Measurements from ENCODE around the gene ANK2.

Gene ANK2

DNA sequence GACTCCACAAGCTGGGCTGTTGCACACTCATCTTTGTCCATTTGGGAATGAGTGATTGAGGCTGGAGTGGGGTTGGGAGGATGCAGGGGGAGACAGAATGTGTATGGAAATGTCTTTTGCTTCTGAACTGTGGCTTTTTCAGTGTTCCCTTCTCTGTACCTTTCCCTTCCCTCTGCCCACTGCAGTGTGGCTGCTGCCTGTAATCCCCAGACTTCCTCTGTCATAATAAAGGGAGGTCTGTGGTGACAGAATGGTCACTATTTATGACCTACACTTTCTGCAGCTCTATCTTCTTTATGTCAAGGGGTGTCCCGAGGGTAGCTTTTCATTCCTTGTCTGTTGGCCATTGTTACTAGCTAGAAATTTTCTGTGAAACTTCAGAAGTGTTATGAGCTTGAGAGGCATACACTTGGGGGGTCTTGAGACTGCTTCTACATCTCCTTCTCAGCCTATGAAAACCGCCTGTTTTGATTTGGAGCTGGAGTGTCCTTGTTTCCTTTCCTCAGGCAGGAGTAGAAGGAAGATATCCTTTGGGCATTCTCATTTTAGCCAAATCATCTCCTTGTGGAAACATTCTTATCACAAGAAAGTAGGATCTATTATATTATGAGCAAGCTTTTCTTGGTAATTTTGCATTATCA lies 63.0 kb downstream of the ANK2 start:
- Histone ChIP-seq H3K9me3 (ENCODE audit: control insufficient read depth in 1 of 2, low read length in 2 of 2) (no peaks in the 10 kb centered on the region), H3K27me3 (ENCODE audit: control insufficient read depth in 1 of 2, insufficient read depth in 2 of 2, low read length in 2 of 2) (no peaks in the 10 kb centered on the region), H3K36me3 (ENCODE audit: control insufficient read depth in 1 of 2, insufficient read depth in 2 of 2, low read length in 2 of 2) (no peaks in the 10 kb centered on the region), H3K4me3 (ENCODE audit: low read depth in 1 of 2, low read length in 2 of 2) (no peak overlapping the region), H3K27ac (ENCODE audit: low read depth, low read length) (no peak overlapping the region), H3K4me1 (ENCODE audit: control insufficient read depth in 1 of 2, insufficient read depth in 2 of 2, low read length in 2 of 2) (peaks cover 4 to 6% of the 10 kb centered on the region in 2 donors), H3K9ac (ENCODE audit: low read depth in 1 of 2, low read length in 2 of 2) (no peak overlapping the region)

GRCh38 chr4:113113151-113113550 lies 63.7 kb downstream of the ANK2 start:
- Histone ChIP-seq H3K27me3 (ENCODE audit: control insufficient read depth in 1 of 2, insufficient read depth in 2 of 2, low read length in 2 of 2) (no peaks in the 10 kb centered on the region), H3K27ac (ENCODE audit: low read depth, low read length) (no peak overlapping the region), H3K4me1 (ENCODE audit: control insufficient read depth in 1 of 2, insufficient read depth in 2 of 2, low read length in 2 of 2) (peaks cover 4 to 6% of the 10 kb centered on the region in 2 donors), H3K9me3 (ENCODE audit: control insufficient read depth in 1 of 2, low read length in 2 of 2) (no peaks in the 10 kb centered on the region), H3K9ac (ENCODE audit: low read depth in 1 of 2, low read length in 2 of 2) (no peak overlapping the region), H3K36me3 (ENCODE audit: control insufficient read depth in 1 of 2, insufficient read depth in 2 of 2, low read length in 2 of 2) (no peaks in the 10 kb centered on the region), H3K4me3 (ENCODE audit: low read depth in 1 of 2, low read length in 2 of 2) (no peak overlapping the region)

GRCh38 chr4:113114884-113115283 lies 65.4 kb downstream of the ANK2 start:
- H3K36me3 ChIP-seq (ENCODE audit: control insufficient read depth in 1 of 2, insufficient read depth in 2 of 2, low read length in 2 of 2), result no peaks in the 10 kb centered on the region
- H3K4me3 ChIP-seq (ENCODE audit: low read depth in 1 of 2, low read length in 2 of 2), result no peak overlapping the region
- H3K27ac ChIP-seq (ENCODE audit: low read depth, low read length), result no peak overlapping the region
- H3K9ac ChIP-seq (ENCODE audit: low read depth in 1 of 2, low read length in 2 of 2), result no peak overlapping the region
- no peaks in the 10 kb centered on the region for H3K4me1 ChIP-seq (ENCODE audit: control insufficient read depth in 1 of 2, insufficient read depth in 2 of 2, low read length in 2 of 2)
- H3K27me3 ChIP-seq (ENCODE audit: control insufficient read depth in 1 of 2, insufficient read depth in 2 of 2, low read length in 2 of 2), result no peaks in the 10 kb centered on the region
- no peaks in the 10 kb centered on the region for H3K9me3 ChIP-seq (ENCODE audit: control insufficient read depth in 1 of 2, low read length in 2 of 2)

GRCh38 chr4:113116414-113117357 lies 67.2 kb downstream of the ANK2 start:
- Histone ChIP-seq H3K9me3 (ENCODE audit: control insufficient read depth in 1 of 2, low read length in 2 of 2) (no peaks in the 10 kb centered on the region), H3K36me3 (ENCODE audit: control insufficient read depth in 1 of 2, insufficient read depth in 2 of 2, low read length in 2 of 2) (no peaks in the 10 kb centered on the region), H3K27ac (ENCODE audit: low read depth, low read length) (no peak overlapping the region), H3K9ac (ENCODE audit: low read depth in 1 of 2, low read length in 2 of 2) (no peak overlapping the region), H3K4me3 (ENCODE audit: low read depth in 1 of 2, low read length in 2 of 2) (peak overlapping the region; percentile 52 to 59), H3K27me3 (ENCODE audit: control insufficient read depth in 1 of 2, insufficient read depth in 2 of 2, low read length in 2 of 2) (no peaks in the 10 kb centered on the region), H3K4me1 (ENCODE audit: control insufficient read depth in 1 of 2, insufficient read depth in 2 of 2, low read length in 2 of 2) (no peaks in the 10 kb centered on the region)

DNA sequence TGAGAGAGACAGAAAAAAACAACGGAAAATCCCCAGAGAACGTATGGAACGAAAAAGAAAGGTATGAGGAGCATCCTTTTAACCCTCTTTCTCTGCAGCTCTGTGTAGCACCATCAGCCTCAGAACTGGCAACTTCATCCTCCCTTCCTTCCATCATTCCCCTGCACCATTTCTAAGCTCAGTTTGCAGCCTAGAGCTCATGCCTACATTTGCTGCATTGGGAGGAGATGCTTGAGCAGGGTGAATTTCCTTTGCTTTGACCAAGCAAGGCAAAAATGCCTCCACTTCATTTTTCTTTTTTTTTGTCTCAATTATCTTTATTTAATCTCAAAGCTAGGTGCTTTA lies 67.9 kb downstream of the ANK2 start:
- Histone ChIP-seq H3K4me3 (ENCODE audit: low read depth in 1 of 2, low read length in 2 of 2) (peak overlapping the region in 1 of 2 donors; percentile 59), H3K4me1 (ENCODE audit: control insufficient read depth in 1 of 2, insufficient read depth in 2 of 2, low read length in 2 of 2) (no peaks in the 10 kb centered on the region), H3K9me3 (ENCODE audit: control insufficient read depth in 1 of 2, low read length in 2 of 2) (no peaks in the 10 kb centered on the region), H3K36me3 (ENCODE audit: control insufficient read depth in 1 of 2, insufficient read depth in 2 of 2, low read length in 2 of 2) (no peaks in the 10 kb centered on the region), H3K27me3 (ENCODE audit: control insufficient read depth in 1 of 2, insufficient read depth in 2 of 2, low read length in 2 of 2) (no peaks in the 10 kb centered on the region), H3K27ac (ENCODE audit: low read depth, low read length) (no peak overlapping the region), H3K9ac (ENCODE audit: low read depth in 1 of 2, low read length in 2 of 2) (no peak overlapping the region)

- Histone ChIP-seq H3K4me1 (ENCODE audit: control insufficient read depth in 1 of 2, insufficient read depth in 2 of 2, low read length in 2 of 2) (no peaks in the 10 kb centered on the region), H3K36me3 (ENCODE audit: control insufficient read depth in 1 of 2, insufficient read depth in 2 of 2, low read length in 2 of 2) (no peaks in the 10 kb centered on the region), H3K9ac (ENCODE audit: low read depth in 1 of 2, low read length in 2 of 2) (no peak overlapping the region), H3K4me3 (ENCODE audit: low read depth in 1 of 2, low read length in 2 of 2) (no peak overlapping the region), H3K9me3 (ENCODE audit: control insufficient read depth in 1 of 2, low read length in 2 of 2) (no peaks in the 10 kb centered on the region), H3K27me3 (ENCODE audit: control insufficient read depth in 1 of 2, insufficient read depth in 2 of 2, low read length in 2 of 2) (no peaks in the 10 kb centered on the region), H3K27ac (ENCODE audit: low read depth, low read length) (no peak overlapping the region)
These were observed 72.6 kb downstream of the ANK2 start for GRCh38 chr4:113122066-113122465.

DNA sequence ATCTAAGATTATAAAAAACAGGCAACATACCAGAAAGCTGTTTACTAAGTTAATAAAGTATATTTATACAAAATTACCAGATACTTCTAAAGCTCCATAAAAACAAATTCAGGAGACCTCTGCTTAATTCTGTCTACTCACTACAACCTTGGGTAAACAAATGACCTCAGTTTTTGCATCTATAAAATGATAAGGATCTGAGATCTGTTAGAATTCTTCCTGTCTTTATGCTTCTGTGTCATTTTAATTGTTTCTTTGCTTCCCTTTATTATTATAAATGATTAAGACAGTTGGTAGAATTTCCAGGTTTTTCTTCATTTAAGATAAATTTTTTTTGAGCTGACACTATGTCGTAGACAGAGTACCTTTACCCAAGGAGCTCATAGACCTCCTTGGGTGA lies 76.0 kb downstream of the ANK2 start:
- H3K27me3 ChIP-seq (ENCODE audit: control insufficient read depth in 1 of 2, insufficient read depth in 2 of 2, low read length in 2 of 2), result no peaks in the 10 kb centered on the region
- no peak overlapping the region for H3K27ac ChIP-seq (ENCODE audit: low read depth, low read length)
- no peaks in the 10 kb centered on the region for H3K36me3 ChIP-seq (ENCODE audit: control insufficient read depth in 1 of 2, insufficient read depth in 2 of 2, low read length in 2 of 2)
- H3K4me3 ChIP-seq (ENCODE audit: low read depth in 1 of 2, low read length in 2 of 2), result no peak overlapping the region
- H3K9ac ChIP-seq (ENCODE audit: low read depth in 1 of 2, low read length in 2 of 2), result no peak overlapping the region
- no peaks in the 10 kb centered on the region for H3K9me3 ChIP-seq (ENCODE audit: control insufficient read depth in 1 of 2, low read length in 2 of 2)
- no peaks in the 10 kb centered on the region for H3K4me1 ChIP-seq (ENCODE audit: control insufficient read depth in 1 of 2, insufficient read depth in 2 of 2, low read length in 2 of 2)

DNA sequence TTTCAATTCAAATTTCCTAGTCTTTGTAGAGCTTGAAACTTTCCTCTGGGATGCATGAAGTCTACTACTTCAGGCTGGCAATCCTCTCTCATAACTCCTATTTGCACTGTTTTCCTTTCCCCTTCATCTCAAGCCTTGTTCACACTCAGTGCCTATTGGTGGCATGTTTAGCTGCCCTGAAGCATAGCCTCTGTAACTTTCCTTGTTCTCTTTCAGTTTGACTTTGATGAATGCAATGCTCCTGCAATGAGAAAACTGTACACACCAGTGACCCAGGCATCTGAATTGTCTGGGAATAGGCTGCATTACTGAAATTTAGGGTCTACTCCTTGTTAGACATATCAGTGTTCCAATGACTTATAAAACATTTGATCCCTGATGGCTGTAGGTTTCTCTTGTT lies 81.7 kb downstream of the ANK2 start:
- no peaks in the 10 kb centered on the region for H3K4me1 ChIP-seq (ENCODE audit: control insufficient read depth in 1 of 2, insufficient read depth in 2 of 2, low read length in 2 of 2)
- no peak overlapping the region for H3K9ac ChIP-seq (ENCODE audit: low read depth in 1 of 2, low read length in 2 of 2)
- no peak overlapping the region for H3K27ac ChIP-seq (ENCODE audit: low read depth, low read length)
- no peak overlapping the region for H3K4me3 ChIP-seq (ENCODE audit: low read depth in 1 of 2, low read length in 2 of 2)
- no peaks in the 10 kb centered on the region for H3K36me3 ChIP-seq (ENCODE audit: control insufficient read depth in 1 of 2, insufficient read depth in 2 of 2, low read length in 2 of 2)
- H3K27me3 ChIP-seq (ENCODE audit: control insufficient read depth in 1 of 2, insufficient read depth in 2 of 2, low read length in 2 of 2), result no peaks in the 10 kb centered on the region
- H3K9me3 ChIP-seq (ENCODE audit: control insufficient read depth in 1 of 2, low read length in 2 of 2), result no peaks in the 10 kb centered on the region

DNA sequence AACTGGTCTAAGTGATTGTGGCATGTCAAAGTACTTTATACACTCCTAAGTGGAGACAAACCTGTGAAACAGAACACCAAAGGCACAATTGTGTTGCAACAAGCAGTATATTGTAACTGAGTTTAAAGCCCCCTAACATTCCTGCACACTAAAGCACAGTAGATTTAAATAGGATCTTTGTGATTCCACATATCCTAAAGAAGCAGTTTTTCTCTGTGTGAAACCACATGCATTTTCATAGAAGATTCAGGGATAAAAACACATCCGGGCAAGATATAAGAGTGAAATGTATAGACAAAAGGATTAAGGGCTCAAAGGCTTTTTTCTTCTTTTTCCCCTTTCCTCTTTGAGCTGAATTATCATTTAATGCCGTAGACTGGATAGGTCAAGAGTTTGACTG lies 82.2 kb downstream of the ANK2 start:
- Histone ChIP-seq H3K9me3 (ENCODE audit: control insufficient read depth in 1 of 2, low read length in 2 of 2) (no peaks in the 10 kb centered on the region), H3K4me3 (ENCODE audit: low read depth in 1 of 2, low read length in 2 of 2) (no peak overlapping the region), H3K36me3 (ENCODE audit: control insufficient read depth in 1 of 2, insufficient read depth in 2 of 2, low read length in 2 of 2) (no peaks in the 10 kb centered on the region), H3K4me1 (ENCODE audit: control insufficient read depth in 1 of 2, insufficient read depth in 2 of 2, low read length in 2 of 2) (no peaks in the 10 kb centered on the region), H3K9ac (ENCODE audit: low read depth in 1 of 2, low read length in 2 of 2) (no peak overlapping the region), H3K27ac (ENCODE audit: low read depth, low read length) (no peak overlapping the region), H3K27me3 (ENCODE audit: control insufficient read depth in 1 of 2, insufficient read depth in 2 of 2, low read length in 2 of 2) (no peaks in the 10 kb centered on the region)

DNA sequence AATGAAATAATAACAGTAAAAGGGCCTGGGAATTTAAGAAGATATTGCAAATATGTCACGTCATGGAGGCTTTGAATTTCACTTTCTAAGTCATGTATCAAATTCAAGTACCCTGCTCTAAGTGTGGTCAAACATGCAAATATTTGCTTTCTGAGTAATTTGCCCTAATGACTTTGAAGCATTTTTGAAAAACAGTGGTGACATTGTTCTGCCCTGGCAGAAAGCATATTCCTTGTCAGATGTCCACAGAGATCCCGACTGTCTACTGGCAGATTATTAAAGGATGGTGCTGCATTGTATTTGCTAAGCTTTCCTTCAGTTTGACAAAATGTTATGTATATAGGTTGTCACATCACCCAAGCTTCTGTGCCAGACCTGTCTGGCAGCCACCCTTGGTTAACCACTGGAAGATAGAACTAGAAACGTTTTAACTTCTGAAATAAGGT lies 92.5 kb downstream of the ANK2 start:
- Histone ChIP-seq H3K27me3 (ENCODE audit: control insufficient read depth in 1 of 2, insufficient read depth in 2 of 2, low read length in 2 of 2) (no peaks in the 10 kb centered on the region), H3K9me3 (ENCODE audit: control insufficient read depth in 1 of 2, low read length in 2 of 2) (no peaks in the 10 kb centered on the region), H3K4me3 (ENCODE audit: low read depth in 1 of 2, low read length in 2 of 2) (no peak overlapping the region), H3K4me1 (ENCODE audit: control insufficient read depth in 1 of 2, insufficient read depth in 2 of 2, low read length in 2 of 2) (peaks cover under 1 to 6% of the 10 kb centered on the region in 2 donors), H3K27ac (ENCODE audit: low read depth, low read length) (no peak overlapping the region), H3K9ac (ENCODE audit: low read depth in 1 of 2, low read length in 2 of 2) (no peak overlapping the region), H3K36me3 (ENCODE audit: control insufficient read depth in 1 of 2, insufficient read depth in 2 of 2, low read length in 2 of 2) (no peaks in the 10 kb centered on the region)

Data from duodenal mucosa (tissue), 2 donors.